ENCODE measurements around the gene SPRY2.

DNA sequence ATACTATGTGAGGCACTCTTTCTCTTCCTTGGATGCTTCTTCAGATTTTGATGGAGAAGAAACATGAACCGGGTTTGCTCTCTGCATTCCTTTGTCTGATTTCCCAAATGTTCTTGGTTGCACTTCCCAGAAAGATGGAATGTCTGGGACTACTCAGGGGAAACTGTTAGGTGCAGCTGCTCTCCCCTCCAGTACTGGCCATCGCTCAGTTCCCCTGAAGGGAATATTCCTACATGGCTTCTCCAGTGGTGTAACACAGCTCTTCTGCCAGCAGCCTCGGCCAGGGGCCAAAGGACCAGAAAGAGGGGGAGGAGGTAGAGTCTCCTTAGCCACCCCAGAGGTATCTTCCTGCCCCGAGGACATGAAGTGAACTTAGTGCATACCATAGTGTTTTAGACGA lies 33.5 kb upstream of the SPRY2 start:
- TF ChIP-seq, protein P1, sequence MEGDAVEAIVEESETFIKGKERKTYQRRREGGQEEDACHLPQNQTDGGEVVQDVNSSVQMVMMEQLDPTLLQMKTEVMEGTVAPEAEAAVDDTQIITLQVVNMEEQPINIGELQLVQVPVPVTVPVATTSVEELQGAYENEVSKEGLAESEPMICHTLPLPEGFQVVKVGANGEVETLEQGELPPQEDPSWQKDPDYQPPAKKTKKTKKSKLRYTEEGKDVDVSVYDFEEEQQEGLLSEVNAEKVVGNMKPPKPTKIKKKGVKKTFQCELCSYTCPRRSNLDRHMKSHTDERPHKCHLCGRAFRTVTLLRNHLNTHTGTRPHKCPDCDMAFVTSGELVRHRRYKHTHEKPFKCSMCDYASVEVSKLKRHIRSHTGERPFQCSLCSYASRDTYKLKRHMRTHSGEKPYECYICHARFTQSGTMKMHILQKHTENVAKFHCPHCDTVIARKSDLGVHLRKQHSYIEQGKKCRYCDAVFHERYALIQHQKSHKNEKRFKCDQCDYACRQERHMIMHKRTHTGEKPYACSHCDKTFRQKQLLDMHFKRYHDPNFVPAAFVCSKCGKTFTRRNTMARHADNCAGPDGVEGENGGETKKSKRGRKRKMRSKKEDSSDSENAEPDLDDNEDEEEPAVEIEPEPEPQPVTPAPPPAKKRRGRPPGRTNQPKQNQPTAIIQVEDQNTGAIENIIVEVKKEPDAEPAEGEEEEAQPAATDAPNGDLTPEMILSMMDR (conservative IDR thresholded peaks at IDR 0.05 in 1 of 2, IDR thresholded peaks at IDR 0.05 in 1 of 2; ENCODE audit: extremely low read depth in 1 of 2, insufficient read depth in 1 of 2, low read depth in 1 of 2, low read length in 2 of 2), result no peak
- TF ChIP-seq EZH2 (IDR thresholded peaks at IDR 0.05; ENCODE audit: borderline replicate concordance, low read length), result no peak
